GM12875 (cell line): ENCODE measurements around the gene SHB.

Source experiments
- H3K4me3 ChIP-seq: one replicate; pipeline ENCODE4 v1.5.1; 2011; ENCODE audit warnings: low read depth, low read length, control low read depth
- TF ChIP-seq, protein P1 (sequence below): IDR thresholded peaks from 2 replicates; pipeline ENCODE4 v1.5.1; 2011; ENCODE audit warnings: low read depth, mild to moderate bottlenecking, control low read depth, inconsistent platforms, low read length, moderate library complexity, borderline replicate concordance; ENCODE audit not compliant: insufficient read depth

SHB gene

DNA sequence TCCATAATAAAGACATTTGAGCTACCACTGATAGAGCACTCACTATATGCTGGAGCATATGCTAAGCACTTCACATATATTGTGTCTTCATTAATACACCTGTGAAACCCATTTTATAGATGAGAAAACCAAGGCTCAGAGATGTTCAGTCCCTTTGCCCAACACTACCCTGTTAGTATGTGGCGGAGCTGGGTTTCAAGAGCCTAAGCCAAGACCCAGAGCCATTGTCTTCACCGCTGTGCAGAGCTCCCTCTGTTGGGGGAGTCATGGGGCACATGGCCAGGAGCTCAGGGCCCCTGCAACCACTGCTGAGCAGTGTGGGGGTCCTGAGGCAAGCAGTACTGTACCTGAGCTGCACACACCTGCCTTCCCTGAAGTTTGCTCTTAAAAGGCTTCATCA, 127.8 kb downstream of the SHB start:
- H3K4me3 ChIP-seq: no peak overlapping the region
- TF ChIP-seq, protein P1, sequence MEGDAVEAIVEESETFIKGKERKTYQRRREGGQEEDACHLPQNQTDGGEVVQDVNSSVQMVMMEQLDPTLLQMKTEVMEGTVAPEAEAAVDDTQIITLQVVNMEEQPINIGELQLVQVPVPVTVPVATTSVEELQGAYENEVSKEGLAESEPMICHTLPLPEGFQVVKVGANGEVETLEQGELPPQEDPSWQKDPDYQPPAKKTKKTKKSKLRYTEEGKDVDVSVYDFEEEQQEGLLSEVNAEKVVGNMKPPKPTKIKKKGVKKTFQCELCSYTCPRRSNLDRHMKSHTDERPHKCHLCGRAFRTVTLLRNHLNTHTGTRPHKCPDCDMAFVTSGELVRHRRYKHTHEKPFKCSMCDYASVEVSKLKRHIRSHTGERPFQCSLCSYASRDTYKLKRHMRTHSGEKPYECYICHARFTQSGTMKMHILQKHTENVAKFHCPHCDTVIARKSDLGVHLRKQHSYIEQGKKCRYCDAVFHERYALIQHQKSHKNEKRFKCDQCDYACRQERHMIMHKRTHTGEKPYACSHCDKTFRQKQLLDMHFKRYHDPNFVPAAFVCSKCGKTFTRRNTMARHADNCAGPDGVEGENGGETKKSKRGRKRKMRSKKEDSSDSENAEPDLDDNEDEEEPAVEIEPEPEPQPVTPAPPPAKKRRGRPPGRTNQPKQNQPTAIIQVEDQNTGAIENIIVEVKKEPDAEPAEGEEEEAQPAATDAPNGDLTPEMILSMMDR: no peak

DNA sequence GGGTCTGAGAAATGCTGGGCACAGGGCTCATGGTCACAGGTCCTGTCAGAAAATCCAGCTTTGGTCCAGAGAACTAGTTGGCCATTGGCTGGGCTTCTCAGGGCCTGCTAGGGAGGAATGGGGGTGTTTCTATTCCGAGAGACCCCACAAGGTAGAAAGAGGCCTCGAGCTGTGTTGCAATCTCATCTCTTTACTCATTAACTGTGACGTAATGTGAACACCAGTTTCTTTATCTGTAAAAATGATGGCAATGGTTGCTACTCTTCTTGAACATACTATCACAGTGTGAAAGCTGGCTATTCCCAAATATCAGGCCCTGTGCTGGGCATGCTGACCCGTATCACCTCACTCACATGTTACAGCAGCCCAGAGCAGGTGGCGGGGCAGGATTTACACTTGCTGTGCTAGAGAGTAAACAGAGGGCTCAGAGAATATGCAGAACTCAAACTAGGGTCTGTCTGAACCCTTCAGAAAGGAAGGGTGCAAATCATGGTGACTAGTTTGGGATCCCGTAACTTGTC, 129.4 kb downstream of the SHB start:
- H3K4me3 ChIP-seq: no peak overlapping the region
- TF ChIP-seq, protein P1: no peak

DNA sequence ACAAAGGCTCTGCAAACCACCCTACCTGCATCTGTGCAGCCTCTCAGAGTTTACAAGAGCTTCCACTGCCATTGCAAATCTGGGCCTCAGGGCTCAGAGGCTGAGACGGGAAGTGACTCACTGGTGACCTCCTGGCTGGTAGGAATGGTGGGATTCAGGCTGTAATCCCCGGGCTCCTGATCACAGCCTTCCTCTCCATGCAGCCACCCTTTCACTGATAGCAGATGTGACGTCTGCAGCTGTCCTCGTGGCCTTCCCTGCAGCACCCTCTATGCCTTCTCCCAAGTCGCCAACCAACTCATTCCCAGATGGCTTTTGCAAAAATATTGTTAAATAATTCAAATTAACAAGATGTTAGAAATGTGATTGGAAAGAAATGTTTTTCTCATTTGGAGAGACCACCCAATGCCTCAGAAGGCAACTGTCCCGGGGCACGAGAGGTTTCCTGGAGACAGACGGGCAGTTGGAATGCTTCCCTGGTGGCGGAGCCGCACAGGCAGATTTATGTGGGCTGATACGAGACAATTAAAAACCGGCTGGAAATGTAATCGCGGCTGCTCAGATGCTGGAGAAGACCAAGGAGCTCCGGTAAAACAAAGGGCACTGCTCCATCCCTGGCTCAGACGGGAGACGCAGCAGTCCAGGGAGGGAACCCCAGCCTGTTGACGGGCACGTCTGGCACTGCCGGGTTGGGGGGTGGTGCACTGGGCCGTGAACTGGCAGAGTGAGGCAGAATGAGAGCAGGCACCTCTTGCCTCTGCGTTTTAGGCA, 130.7 kb downstream of the SHB start:
- H3K4me3 ChIP-seq: no peak overlapping the region
- TF ChIP-seq, protein P1: no peak

DNA sequence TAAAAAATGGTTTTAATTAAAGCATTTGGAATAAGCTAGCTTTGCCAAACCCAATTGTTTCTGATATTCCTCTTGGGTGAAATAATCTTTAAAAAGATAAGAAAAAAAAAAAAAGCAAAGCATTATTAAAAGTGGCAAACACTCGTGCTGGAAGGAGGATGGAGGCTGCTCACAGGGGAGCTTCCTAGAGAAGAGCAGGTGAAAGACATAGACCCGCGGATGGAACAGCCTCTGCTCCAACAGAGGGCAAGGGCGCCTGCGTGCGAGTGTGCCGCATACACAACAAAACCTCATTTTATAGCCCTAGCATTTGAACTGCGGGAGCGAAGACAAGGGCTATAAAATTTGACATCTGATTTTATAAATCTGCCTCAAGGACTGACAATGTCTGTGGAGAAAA, 131.7 kb downstream of the SHB start:
- TF ChIP-seq, protein P1: no peak
- H3K4me3 ChIP-seq: no peak overlapping the region

DNA sequence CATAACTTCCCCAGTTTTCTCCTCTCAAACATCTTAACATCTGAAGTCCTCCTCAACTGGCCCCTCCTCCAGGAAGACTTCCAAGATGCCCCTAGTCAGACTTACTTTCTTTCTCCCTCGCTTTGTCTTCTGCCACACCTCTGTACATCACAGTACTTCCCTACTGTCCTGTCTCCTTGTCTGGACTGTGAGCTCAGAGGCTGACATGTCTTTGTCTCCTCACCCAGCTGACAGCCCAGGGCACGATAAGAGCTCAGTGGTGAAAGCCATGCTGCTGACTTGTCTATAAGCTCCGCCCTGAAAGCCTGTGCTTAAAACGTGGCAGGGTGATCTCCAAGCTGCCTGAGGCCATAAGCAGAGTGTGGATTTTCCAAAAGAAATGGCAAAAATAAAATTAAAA, 132.1 kb downstream of the SHB start:
- H3K4me3 ChIP-seq: no peak overlapping the region
- TF ChIP-seq, protein P1: no peak

DNA sequence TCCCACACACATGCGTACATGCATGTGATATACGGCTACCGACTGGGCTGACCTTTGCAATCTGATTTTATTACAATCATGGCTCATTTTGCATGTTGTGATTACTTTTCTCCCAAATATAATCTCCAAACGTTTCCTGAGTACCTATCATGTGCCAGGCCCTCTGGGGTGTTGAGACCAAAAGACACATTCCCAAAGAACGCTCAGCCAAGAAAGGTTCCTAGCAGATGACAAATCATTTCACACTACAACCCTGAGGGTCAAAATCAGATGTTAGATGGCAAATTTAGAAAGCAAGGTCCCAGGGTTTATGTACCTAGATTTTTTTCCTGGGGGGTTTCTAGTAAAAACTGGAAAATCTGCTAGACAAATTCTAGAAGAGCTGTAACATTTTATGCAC, 132.7 kb downstream of the SHB start:
- TF ChIP-seq, protein P1: no peak
- no peak overlapping the region for H3K4me3 ChIP-seq

DNA sequence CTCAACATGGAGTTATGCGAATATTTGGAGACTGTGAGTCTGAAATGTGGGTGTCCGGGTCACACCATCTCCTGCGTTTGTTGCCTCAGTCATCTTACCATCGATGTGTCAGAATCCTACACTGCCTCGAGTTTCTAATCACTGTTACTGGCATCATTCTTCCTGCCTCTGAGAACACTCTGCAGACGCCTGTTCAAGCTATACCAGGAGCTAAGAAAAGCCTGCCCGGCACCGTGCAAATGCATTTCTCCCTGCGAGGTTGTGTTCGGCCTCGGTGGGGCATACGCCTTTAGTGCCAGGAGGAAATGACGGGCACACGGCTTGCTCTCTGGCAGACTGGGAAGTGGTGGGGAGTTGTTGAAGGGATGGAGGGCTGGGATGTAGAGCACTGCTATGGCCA, 133.9 kb downstream of the SHB start:
- TF ChIP-seq, protein P1: no peak
- H3K4me3 ChIP-seq: no peak overlapping the region
